NCI-H748 treated with DMSO at 0.1 percent for 48 hours (cell line): ENCODE results near the gene GPR162.
A peak's percentile ranks its signal among the peaks of the same experiment; 100 is the strongest.

Source experiments
- DNase-seq: peaks from one replicate; lab custom pipeline; 2025; lab: John Stamatoyannopoulos, UW

The GPR162 gene

GRCh38 chr12:6821591-6822425 is at the start of gene GPR162:
Gene GPR162 (plus strand): TSS chr12:6821821. CDS start chr12:6823899, 2,078 bp downstream.
- peak; percentile 31 for DNase-seq

- DNase-seq: no peak
Measured at GRCh38 chr12:6772331-6772695, 49.3 kb upstream of the GPR162 start, which contains the start of gene LAG3. Gene LAG3 (plus strand): TSS chr12:6772520. CDS start chr12:6772853, 333 bp downstream.

GRCh38 chr12:6772726-6773589 is 48.7 kb upstream of the GPR162 start:
- DNase-seq: no peak

GRCh38 chr12:6773590-6774351 is 47.9 kb upstream of the GPR162 start:
- no peak for DNase-seq

- no peak for DNase-seq
Measured at GRCh38 chr12:6774499-6775062, 47.0 kb upstream of the GPR162 start.

- DNase-seq: no peak
Measured at GRCh38 chr12:6775185-6776174, 46.1 kb upstream of the GPR162 start.

GRCh38 chr12:6777386-6777785 is 44.2 kb upstream of the GPR162 start:
- DNase-seq: no peak

GRCh38 chr12:6778217-6778573 is 43.4 kb upstream of the GPR162 start:
- DNase-seq: no peak

GRCh38 chr12:6778574-6779550 is 42.8 kb upstream of the GPR162 start:
- DNase-seq: peak; percentile 61

- no peak for DNase-seq
Measured at GRCh38 chr12:6779708-6780432, 41.8 kb upstream of the GPR162 start.

GRCh38 chr12:6780573-6780972 is 41.0 kb upstream of the GPR162 start:
- DNase-seq: no peak

- DNase-seq: no peak
Measured at GRCh38 chr12:6782119-6782518, 39.5 kb upstream of the GPR162 start.

- DNase-seq: no peak
Measured at GRCh38 chr12:6782850-6783566, 38.6 kb upstream of the GPR162 start.

GRCh38 chr12:6783828-6784227 is 37.8 kb upstream of the GPR162 start:
- no peak for DNase-seq

GRCh38 chr12:6784296-6784695 is 37.3 kb upstream of the GPR162 start:
- DNase-seq: no peak

GRCh38 chr12:6784761-6785160 is 36.9 kb upstream of the GPR162 start:
- no peak for DNase-seq

- DNase-seq: no peak
Measured at GRCh38 chr12:6786416-6787094, 35.1 kb upstream of the GPR162 start.

GRCh38 chr12:6787309-6787708 is 34.3 kb upstream of the GPR162 start:
- no peak for DNase-seq
